Suprapubic skin (tissue), 4 donors: ENCODE data around the gene BMERB1. TPM values are rescaled to one million over a fixed set of nuclear protein-coding genes. Genes with fewer than 3 reads are reported as not detected.

Experiments
- DNase-seq, 2 donors: peaks; one replicate each; pipeline ENCODE4 v3.0.0-alpha.2; 2019; ENCODE audit warnings: low spot score in 2 of 2
- H3K27ac ChIP-seq: fragments of 200-600 bp; sonication (generic); one replicate; pipeline ENCODE4 v1.5.1; 2019
- H3K27me3 ChIP-seq: fragments of 200-600 bp; sonication (generic); one replicate; pipeline ENCODE4 v1.5.1; 2019
- H3K36me3 ChIP-seq: fragments of 200-600 bp; sonication (generic); one replicate; pipeline ENCODE4 v1.5.1; 2019
- H3K4me1 ChIP-seq: fragments of 200-600 bp; sonication (generic); one replicate; pipeline ENCODE4 v1.5.1; 2019
- H3K4me3 ChIP-seq: fragments of 200-600 bp; sonication (generic); one replicate; pipeline ENCODE4 v1.5.1; 2019; ENCODE audit warnings: mild to moderate bottlenecking
- H3K9me3 ChIP-seq: fragments of 200-600 bp; sonication (generic); one replicate; pipeline ENCODE4 v1.5.1; 2019
- CTCF ChIP-seq, 2 donors: fragments of 200-600 bp in 1 of 2; fragments of 450-650 bp in 1 of 2; sonication (generic) in 1 of 2; IDR thresholded peaks; one replicate each; pipeline ENCODE4 v1.5.1; 2016 to 2019; ENCODE audit warnings: antibody characterized with exemption in 2 of 2, mild to moderate bottlenecking in 1 of 2, moderate library complexity in 1 of 2
- EP300 ChIP-seq: sonication (generic); formaldehyde crosslinking; IDR thresholded peaks from one replicate; pipeline ENCODE4 v1.6.1; 2017; ENCODE audit warnings: antibody characterized with exemption
- POLR2A ChIP-seq, 2 donors: fragments of 450-650 bp; IDR thresholded peaks; one replicate each; pipeline ENCODE4 v1.6.1; 2017; ENCODE audit warnings: antibody characterized with exemption in 2 of 2, mild to moderate bottlenecking in 2 of 2, moderate library complexity in 2 of 2
- POLR2AphosphoS5 ChIP-seq, 3 donors: sonication (generic); formaldehyde crosslinking; IDR thresholded peaks; one replicate each; pipeline ENCODE4 v1.6.1; 2017; ENCODE audit warnings: antibody characterized with exemption in 3 of 3
- WGBS: methylation state at CpG from one replicate; pipeline ENCODE4 v1.1.5; 2018; 5-methylcytosine and 5-hydroxymethylcytosine counted together
- total RNA-seq, 4 donors: library from RNA; depleted of rRNA; stranded (reverse); fragments of >200 nt; gene quantifications; one replicate each; pipeline ENCODE4 v1.1.0, GENCODE V29; 2016

The BMERB1 gene
- total RNA-seq, 4 donors from 2014 or later = 5.5 to 31.4 (median 17.9) TPM

- WGBS = 85% methylated on average over 6 of the region's 6 CpGs
- no peak for DNase-seq
- Histone ChIP-seq H3K27ac (no peak overlapping the region), H3K4me1 (peaks cover 4% of the 10 kb centered on the region), H3K27me3 (no peaks in the 10 kb centered on the region), H3K4me3 (no peak overlapping the region), H3K9me3 (no peaks in the 10 kb centered on the region), H3K36me3 (no peaks in the 10 kb centered on the region)
- TF ChIP-seq POLR2A (IDR thresholded peaks at IDR 0.05) = no peak
- TF ChIP-seq POLR2AphosphoS5 (IDR thresholded peaks at IDR 0.05) = no peak
- TF ChIP-seq EP300 = no peak
- TF ChIP-seq CTCF (IDR thresholded peaks at IDR 0.05) = no peak
Observed at GRCh38 chr16:15552507-15552906, 118.1 kb downstream of the BMERB1 start.

DNA sequence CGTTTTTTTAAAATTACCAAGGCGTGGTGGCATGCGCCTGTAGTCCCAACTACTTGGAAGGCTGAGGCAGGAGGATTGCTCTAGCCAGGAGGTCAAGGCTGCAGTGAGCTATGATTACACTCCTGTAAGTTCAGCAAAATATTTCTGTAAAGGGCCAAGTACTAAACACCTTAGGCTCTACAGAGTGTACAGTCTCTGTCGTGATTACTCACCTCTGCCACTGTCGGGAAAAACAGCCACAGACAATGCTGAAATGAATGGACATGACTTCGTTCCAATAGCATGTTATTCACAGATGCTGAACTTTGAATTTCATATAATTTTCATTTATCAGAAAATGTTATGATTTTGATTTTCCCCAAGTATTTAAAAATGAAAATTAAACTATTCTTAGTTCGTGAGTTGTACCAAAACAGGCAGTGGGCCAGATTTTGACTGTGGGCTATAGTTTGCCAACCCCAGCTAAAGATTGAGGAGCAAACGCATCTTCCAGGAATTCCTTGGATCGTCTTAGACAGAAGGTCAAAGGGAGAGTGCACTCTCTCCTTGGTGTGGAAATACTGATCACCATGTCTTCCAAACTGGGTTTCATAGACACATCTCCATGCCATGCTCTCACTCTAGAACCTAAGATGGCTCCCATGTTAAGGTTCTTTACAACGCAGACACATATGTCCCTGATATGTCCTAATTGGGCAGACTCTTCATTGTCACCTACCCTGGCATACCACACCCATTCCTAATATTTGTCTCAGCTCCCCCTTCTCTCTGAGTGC is 119.1 kb downstream of the BMERB1 start:
- Histone ChIP-seq H3K4me3 (no peak overlapping the region), H3K4me1 (peaks cover 4% of the 10 kb centered on the region), H3K36me3 (no peaks in the 10 kb centered on the region), H3K27ac (no peak overlapping the region), H3K27me3 (no peaks in the 10 kb centered on the region), H3K9me3 (no peaks in the 10 kb centered on the region)
- DNase-seq = no peak
- WGBS = 68% methylated on average over 10 of the region's 10 CpGs
- TF ChIP-seq POLR2A (IDR thresholded peaks at IDR 0.05) (no peak), POLR2AphosphoS5 (IDR thresholded peaks at IDR 0.05) (no peak), EP300 (no peak), CTCF (IDR thresholded peaks at IDR 0.05) (no peak)

DNA sequence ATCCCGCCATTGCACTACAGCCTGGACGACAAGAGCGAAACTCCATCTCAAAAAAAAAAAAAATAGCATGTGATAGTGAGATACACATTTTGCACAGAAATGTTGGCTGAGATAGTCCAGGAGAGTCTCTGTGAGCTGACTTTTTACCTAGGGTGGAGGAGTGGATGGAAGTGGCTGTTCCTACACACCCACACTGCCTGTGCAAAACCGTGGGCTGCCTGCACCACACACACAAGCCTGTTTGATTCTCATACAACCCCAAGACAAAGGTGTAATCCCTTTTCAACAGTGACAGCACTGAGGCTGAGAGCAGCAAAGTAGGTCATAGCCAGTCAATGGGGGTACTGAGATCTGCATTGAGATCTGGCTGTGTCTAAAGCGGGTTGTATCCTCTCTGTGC is 121.7 kb downstream of the BMERB1 start:
- 90% methylated on average over 5 of the region's 5 CpGs for WGBS
- H3K27me3 ChIP-seq = no peaks in the 10 kb centered on the region
- DNase-seq = no peak
- no peak overlapping the region for H3K4me3 ChIP-seq
- H3K9me3 ChIP-seq = no peaks in the 10 kb centered on the region
- H3K4me1 ChIP-seq = no peaks in the 10 kb centered on the region
- H3K27ac ChIP-seq = no peak overlapping the region
- TF ChIP-seq POLR2AphosphoS5 (IDR thresholded peaks at IDR 0.05) = no peak
- no peak for TF ChIP-seq CTCF (IDR thresholded peaks at IDR 0.05)
- TF ChIP-seq EP300 = no peak
- TF ChIP-seq POLR2A (IDR thresholded peaks at IDR 0.05) = no peak
- H3K36me3 ChIP-seq = no peaks in the 10 kb centered on the region

GRCh38 chr16:15557258-15557657 is 122.9 kb downstream of the BMERB1 start:
- TF ChIP-seq EP300 = no peak
- no peak for TF ChIP-seq CTCF (IDR thresholded peaks at IDR 0.05)
- no peak for TF ChIP-seq POLR2A (IDR thresholded peaks at IDR 0.05)
- TF ChIP-seq POLR2AphosphoS5 (IDR thresholded peaks at IDR 0.05) = no peak
- Histone ChIP-seq H3K4me3 (no peak overlapping the region), H3K4me1 (no peaks in the 10 kb centered on the region), H3K9me3 (no peaks in the 10 kb centered on the region), H3K27ac (no peak overlapping the region), H3K36me3 (no peaks in the 10 kb centered on the region), H3K27me3 (no peaks in the 10 kb centered on the region)
- no peak for DNase-seq
- WGBS = 70% methylated on average over 6 of the region's 6 CpGs

DNA sequence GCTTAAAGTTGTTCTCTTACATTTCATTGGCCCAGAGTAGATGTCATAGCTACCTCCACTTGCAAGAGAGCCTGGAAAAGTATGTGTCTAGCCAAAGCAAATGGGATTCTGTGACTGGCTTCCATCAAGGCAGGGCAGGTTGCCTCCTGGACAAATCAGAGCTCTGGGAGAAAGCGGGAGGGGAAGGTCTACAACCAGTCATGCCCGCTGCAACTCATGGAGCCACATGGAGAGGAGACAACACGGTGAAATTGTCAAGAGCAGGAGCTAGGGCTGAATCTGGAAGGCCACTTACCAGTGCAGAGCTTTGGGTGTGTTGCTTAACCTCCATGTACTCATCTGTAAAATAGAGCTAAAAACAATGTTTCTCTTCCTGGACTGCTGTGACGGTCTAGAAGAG is 124.8 kb downstream of the BMERB1 start:
- no peak for DNase-seq
- WGBS = 100% methylated on average over 4 of the region's 4 CpGs
- H3K36me3 ChIP-seq = no peaks in the 10 kb centered on the region
- no peak overlapping the region for H3K4me3 ChIP-seq
- no peaks in the 10 kb centered on the region for H3K27me3 ChIP-seq
- H3K4me1 ChIP-seq = no peaks in the 10 kb centered on the region
- TF ChIP-seq POLR2AphosphoS5 (IDR thresholded peaks at IDR 0.05) (no peak), POLR2A (IDR thresholded peaks at IDR 0.05) (no peak), EP300 (no peak), CTCF (IDR thresholded peaks at IDR 0.05) (no peak)
- no peak overlapping the region for H3K27ac ChIP-seq
- H3K9me3 ChIP-seq = no peaks in the 10 kb centered on the region
